Activated effector memory CD4-positive, alpha-beta T cell treated with anti-CD3 and anti-CD28 coated beads, Interleukin-2, amount 50 U/mL, for 16 hours (primary cell): ENCODE data around the gene CCND1.
"Not testable (repeated sequence)": the region's sequence is repeated elsewhere in the genome, so short reads cannot be mapped to it uniquely, and the experiment has no call there.

Experiments used
- DNase-seq: peaks from one replicate; pipeline ENCODE4 v3.0.0-alpha.2; 2020

Gene CCND1

DNA sequence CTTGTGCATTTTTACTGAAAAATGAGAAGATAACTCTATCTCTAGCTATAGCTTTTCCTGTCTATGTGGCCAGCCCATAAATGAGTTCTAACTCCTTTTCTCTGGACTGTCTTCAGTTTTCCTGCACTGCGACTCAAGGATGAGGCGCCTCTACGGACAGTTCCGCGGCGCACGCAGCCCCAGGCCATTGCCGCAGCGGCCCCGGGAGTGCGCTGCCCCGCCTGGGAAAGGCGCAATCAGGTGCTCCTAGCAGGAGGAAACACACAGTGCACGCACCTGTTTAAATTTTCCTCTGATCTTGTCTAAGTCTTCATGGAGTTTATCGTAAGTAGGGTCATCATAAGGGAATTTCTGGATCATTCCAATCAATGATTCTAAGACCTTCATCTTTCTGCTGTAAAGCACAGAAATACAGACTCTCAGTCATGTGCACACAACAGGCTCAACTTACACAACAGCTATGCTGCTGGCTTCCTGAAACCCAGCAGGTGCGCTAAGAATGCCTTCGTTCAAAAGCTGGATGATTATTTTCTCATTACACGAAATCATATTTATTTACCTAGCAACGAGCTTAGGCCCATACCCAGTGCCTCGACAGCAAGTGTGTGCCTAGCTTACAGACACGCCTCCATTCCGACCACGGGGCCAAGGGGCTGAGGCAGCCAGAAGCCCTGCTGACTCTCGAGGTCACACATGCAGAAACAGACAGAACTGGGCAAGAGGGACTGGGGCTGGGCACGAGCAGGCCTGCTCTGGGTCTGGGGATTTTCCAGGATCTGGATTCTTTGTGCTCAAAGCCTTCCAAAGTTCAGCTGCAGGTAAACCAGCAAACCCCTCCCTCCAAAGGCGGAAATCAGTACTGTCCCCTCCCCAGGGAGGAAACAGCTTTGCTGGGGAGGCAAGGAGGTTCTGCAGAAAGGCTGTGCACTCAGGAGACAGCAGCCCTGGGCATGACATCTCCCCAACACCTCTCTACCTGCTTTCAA, 27.0 kb downstream of the CCND1 start:
- peak; percentile 38 for DNase-seq

DNA sequence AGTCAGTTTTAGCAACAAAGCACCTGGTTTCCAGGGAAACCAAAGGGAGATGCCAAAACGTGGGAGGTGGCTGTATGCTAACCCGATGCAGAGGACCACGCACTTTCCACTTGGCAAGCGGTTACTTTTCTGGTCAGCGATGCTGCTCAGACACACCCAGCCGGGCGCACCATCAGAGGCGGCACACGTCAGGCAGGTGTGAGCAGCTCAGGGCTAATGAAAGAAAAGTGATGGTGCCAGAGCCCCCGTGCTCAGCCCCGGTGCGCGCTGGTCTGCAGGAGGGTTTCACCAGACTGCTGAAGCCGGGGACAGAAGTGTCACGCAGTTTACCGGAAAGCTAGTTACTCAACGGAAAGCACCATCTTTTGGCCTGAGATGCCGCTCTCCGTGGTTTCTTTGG, 28.5 kb downstream of the CCND1 start:
- no peak for DNase-seq

DNA sequence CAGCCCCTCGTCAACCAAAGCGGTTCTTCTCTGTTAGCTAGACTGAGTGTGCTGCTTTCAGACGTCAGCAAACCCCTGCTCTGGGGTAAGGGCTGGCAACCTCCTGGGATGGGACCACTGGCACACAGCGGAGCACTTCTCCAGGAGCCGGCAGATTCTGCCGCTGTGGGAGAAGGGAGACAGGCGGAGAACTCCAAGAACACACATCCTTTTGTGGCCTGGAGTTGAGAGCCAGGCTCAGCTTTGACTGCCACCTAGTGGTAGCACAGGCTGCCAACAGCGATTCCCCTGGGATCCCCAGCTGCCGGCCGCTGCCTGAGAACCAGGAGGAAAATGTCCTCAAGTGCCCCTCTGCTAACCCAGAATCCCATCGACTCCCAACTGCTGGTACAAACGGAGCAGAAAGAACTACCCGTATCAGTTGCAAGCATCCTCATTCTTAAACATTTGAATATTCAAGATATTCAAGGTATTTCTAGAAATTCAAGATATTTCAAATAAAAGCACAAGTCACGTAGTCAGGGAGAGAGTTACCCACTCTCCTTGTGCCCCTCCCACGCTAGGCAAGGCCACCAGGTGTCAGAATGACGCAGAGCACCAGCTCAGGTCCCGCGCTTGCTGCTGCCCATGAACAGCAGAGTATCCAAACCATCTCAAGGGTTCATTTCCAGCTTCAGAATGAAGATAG, 29.3 kb downstream of the CCND1 start:
- peak; percentile 87 for DNase-seq

DNA sequence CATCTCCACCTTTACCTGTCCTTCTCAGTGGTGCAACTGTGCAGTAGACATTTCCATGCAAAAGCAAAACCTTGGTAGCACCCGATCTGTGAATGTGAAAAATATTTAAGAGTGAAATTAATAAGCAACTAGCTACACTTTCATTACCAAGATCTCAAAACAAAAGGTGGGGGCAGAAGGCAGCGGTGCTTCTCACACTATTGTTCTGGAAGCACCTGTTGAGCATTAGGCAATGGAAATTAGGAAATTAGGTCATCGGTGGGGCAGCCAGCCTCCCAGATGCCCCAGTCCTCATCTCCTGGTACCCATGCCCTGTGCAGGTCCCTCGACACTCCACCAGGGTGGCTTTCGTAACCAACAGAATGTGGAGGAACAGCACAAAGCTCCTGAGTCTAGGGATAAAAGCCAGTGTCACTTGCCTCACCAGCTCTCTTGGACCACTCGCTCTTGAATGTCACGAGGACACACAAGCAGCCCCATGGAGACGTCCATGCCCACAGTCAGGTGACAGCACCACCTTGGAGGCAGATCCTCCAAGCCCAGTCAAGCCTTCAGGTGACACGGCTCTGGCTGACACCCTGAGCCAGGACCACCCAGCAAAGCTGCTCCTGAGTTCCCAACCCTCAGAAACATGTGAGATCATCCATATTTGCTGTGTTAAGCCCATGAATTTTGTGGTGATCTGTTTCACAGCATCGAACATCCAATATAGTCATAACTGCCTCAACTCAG, 30.9 kb downstream of the CCND1 start:
- no peak for DNase-seq

DNA sequence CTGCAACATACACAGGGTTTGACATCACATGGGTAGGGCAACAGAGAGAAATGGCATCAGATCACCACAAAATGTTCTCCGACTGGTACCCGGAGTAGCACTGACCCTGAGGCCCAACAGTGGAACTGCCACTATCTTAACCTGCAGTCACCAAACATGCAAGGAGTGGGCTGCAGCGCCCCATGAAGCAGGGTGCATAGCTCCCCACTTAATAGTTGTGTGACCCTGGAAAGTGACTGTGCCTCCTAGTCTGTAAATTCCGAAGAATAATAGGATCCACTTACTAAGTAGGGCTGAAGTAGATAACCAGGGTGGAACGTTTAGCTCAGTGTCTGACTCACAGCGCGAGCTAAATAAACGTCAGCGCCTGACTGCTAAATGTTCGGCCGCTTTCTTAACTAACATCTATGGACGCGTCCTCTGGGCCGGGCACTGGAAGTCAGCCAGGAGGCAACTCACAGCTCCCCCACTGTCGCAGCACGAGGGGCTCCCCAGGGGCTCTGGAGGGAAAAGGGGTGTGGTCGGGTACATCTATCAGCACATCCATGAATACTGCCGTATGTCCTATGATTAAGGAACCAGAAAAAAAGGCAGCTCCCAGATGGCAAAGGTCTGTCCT, 33.4 kb downstream of the CCND1 start:
- peak; percentile 68 for DNase-seq

DNA sequence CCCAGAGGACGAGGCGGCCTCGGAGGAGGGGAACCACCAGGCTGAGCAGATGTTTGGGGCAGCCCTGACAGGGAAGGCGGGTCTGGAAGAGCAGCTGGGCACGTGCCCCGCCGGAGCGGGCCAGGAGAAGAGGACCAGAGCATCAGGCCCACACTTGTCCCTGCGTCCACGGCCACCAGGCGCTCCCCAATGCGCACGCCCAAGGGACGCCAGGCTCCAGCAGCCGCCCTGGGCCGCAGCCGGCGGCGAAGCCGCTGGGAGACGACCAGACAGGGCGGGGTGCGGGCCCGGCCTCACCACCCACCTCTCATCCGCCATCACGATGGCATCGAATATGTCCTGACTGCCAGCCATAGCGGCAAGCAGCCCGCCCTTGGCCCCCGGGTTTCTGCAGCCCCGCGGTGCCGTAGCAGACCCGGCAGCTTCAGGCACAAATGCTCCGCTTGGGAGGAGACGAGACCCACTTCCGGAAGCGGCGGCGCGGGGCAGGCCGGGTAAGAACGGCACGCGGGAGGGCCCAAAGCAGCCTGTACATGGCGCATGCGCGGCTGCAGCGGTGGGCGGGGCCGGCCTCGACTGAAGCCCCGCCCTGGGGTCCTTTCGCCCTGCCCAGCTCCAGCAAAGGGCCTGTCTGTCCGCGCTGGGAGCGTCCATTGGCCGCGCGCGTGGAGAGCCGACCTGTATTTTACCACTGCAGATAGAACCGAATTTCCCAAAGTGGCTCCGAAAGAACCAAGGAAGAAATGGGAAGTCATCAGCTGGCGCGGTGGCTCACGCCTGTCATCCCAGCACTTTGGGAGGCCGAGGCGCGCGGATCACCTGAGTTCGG, 34.1 kb downstream of the CCND1 start, which contains the start of gene LTO1:
Gene LTO1 (minus strand): TSS at position 468 of the 829 bp plus-strand sequence. CDS start 114 bp downstream, at position 354.
- peak; percentile 98 for DNase-seq

DNA sequence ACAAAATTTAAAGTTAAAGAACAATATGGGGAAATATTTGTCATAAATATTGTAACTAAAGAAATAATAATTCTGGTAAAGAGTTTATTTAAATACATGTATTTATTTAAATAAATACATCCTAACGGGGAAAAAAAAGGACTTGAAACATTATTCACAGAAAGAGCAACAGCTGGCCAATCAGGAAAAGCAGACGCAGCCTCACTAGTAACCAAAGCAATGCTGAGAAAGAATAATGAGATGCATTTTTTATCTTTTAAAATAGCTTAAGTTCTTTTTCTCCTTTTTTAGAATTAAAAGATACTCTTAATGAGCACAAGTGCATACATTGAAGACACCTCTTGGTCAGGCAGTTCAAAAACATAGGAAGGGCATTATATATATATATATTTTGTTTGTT, 36.8 kb downstream of the CCND1 start:
- DNase-seq: no peak

DNA sequence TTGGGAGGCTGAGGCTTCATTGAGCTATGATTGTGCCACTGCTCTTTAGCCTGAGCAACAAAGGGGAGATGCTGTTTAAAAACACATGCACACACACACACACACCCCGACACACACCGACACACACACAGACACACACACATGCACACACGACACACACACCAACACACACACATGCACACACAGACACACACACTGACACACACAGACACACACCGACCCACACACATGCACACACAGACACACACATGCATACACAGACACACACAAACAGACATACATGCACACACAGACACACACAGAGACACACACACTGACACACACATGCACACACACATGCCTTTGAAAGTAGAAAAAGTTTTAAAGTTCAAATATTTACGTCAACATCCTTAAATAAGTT, 39.7 kb downstream of the CCND1 start:
- DNase-seq: no peak

DNA sequence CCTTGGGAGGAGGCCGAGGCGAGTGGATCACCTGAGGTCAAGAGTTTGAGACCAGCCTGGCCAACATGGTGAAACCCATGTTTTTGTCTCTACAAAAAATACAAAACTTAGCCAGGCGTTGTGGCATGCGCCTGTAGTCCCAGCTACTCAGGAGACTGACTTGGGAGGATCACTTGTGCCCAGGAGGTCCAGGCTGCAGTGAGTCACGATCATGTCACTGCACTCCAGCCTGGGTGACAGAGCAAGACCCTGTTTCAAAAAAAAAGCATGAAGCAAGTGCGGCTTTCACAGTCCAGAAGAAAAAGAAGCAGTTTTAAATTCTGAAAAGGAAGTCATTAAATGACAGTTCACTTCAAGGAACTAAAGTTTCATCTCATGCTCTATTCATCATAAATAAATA, 41.3 kb downstream of the CCND1 start:
- DNase-seq: no peak

DNA sequence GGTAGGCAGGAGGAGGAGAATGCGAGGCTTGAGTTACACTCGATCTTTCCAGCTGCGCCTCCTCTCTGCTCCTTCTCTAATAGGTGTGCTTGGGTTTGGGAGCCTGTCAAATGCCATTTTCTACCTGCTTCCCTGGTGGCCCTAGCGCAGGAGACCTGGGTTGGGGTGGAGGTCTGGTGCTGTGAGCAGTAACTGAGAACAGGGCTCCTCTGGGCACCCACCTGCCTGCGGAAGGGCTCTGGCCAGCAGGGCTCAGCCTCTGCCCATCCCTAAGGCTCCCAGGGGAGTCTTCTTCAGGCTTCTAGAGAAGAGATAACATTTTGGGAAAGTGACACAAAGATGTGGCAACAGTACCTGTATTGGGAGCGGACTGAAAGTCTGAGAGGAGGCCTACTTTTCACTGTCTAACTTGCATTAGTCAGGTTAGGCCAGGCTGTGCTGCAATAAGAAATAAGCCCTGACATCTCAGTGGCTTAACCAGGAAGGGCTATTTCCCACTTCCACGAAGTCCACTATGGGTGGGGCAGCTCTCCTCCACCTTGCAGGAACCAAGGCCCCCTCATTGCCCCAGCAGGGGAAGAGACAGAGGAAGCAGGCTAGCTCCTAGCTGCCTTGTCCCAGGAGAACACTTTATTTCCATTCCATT, 41.8 kb downstream of the CCND1 start:
- no peak for DNase-seq

DNA sequence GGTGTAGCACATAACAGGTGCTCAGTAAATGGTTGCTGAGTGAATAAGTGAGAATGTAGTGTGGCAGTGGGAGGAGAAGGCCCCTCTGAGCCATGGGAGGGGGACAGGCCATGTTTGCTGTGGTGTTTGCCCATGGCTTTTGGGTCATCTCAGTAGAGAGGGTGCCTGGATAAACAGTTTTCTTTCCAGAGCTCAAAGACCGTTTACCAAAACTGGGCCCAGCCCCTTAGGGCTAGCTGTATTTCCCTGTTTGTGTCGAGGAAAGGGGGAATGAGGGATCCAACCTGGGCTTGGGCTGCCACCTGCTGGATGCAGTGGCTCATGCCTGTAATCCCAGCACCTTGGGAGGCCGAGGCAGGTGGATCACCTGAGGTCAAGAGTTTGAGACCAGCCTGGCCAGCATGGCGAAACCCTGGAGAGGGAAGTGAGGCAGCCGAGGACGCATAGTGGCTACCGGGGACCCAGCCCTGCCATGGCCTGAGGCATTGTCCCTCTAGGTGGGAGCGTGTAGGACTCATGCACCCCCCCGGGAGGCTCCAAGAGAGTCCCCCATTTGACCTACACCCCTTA, 42.9 kb downstream of the CCND1 start:
- DNase-seq: no peak

DNA sequence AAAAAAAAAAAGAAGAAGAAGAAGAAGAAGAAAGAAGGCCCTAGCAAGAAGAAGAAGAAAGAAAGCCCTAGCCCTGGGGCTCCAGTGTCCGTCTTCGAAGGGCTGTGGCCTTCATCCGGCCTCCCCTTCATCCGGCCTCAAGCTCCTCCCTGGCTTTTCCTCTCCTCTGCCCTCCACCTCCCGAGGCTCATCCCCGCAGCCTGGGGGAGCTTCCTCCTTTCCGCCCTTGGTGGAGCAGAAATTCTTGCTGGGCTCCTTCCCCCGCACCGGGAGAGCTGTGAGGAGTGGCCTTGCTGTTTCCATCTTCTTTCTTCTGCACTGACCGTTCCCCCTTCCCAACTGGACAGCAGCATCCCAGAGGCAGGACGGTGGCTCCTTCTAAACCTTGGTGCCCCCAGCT, 43.7 kb downstream of the CCND1 start:
- DNase-seq: no peak

DNA sequence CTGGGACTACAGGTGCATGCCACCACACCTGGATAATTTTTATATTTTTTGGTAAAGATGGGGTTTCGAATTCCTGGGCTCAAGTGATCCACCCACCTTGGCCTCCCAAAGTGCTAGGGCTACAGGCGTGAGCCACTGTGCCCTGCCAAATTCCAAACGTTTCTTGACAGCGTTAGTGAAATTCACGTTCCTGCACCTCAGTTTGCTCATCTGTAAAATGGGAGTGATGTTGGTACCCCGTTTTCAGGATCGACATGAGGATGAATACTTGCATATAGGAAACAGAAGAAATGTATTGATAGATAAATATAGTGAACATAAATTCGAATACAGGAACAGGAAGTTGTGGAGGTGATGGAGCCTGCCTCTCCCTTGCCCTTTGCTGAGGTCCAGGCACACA, 44.4 kb downstream of the CCND1 start:
- DNase-seq: no peak

DNA sequence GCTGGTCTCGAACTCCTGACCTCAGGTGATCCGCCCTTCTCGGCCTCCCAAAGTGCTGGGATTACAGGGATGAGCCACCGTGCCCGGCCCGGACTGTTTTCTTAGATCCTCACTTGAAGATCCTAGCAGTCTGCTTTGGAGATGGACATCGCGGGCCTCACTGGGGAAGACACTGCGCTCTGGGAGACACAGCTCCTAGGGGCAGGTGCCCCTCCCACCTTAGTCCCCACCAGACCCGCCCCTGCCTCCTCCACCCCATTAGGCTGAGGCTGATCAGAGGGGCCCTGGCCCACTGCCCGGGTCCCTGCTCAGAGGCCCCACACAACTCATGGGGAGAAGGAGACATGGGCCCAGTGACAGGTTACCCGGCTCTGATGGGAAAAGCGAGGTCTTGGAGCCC, 45.5 kb downstream of the CCND1 start:
- no peak for DNase-seq

DNA sequence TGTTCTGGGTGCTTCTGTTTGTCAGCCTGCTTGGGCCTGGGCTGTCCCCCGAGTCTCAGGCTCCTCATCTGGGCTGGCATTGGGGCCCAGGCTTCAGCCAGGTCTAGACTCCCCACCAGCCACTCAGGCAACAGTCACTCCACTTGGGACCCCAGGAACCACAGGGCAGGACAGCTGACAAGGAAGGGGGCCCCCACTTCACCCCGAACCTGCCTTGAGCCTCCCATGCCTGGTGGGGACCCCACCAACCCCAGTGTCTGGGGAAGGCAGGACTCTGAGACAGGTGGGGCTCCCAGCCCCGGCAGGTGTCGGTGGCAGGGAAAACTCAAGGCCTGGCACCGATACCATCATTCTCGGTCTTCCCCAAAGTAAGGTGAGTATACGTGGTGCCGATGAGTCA, 45.9 kb downstream of the CCND1 start:
- DNase-seq: no peak

DNA sequence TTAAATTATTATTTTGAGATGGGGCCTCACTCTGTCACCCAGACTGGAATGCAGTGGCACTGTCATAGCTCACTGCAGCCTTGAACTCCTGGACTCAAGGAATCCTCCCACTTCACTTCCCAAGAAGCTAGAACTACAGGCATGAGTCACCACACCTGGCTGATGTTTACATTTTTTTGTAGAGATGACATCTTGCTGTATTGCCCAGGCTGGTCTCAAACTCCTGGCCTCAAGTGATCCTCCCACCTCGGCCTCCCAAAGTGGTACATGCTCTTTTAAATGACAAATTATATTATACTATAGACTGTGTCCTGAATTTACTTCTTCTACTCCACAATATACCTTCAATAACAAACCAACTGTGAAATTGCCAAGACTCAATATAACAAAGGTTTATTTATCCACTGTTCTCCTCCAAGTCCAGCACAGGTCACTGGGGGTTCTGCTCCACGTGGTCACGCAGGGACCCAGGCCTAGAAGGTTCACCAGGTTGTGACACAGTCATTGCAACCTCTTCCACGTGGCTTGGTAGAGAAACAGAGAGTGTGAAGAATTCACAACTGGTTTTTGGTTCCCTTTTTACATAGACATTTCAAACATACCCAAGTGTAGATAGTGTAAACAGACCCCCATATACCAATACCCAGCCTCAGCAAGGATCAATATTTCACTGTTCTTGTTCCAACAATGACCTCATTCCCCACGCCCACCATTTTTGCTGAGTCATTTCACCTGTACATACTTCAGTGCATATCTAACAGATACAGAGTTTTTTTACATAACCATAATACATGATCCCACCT, 47.2 kb downstream of the CCND1 start:
- not testable (repeated sequence) for DNase-seq

DNA sequence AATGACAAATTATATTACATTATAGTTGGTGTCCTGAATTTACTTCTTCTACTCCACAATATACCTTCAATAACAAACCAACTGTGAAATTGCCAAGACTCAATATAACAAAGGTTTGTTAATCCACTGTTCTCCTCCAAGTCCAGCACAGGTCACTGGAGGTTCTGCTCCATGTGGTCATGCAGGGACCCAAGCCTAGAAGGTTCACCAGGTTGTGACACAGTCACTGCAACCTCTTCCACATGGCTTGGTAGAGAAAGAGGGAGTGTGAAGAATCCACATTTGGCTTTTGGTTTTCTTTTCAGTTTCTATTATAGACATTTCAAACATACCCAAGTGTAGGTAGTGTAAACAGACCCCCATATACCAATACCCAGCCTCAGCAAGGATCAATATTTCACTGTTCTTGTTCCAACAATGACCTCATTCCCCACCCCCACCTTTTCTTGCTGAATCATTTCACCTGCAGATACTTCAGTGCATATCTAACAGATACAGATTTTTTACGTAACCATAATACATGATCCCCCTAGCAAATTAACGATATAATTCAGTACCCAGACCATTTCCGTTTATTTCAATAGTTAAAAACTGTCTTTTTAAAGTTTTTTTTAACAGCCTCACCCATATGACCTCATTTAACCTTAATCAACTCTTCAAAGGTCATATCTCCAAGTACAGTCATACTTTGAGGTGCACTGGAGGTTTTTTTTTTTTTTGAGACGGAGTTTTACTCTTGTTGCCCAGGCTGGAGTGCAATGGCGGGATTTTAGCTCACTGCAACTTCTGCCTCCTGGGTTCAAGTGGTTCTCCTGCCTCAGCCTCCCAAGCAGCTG, 48.7 kb downstream of the CCND1 start:
- no peak for DNase-seq

DNA sequence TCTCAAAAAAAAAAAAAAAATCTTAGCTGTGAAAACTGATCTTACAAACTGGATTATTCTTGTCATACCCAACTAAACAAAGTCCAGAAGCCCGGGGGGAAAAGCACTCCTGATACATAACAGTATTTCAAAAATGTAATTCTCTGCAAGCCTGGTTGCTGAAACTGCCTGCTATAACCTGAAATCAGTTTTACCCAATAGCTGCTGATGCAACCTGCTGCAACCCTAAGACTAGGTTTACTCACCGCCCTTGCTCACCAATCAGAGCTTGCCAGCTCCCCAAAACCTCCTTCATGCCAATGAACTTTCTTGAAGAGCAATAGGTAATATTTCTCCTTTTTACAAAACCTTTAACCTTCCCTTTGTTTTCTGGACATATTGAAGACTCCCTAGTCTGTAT, 50.5 kb downstream of the CCND1 start:
- no peak for DNase-seq

DNA sequence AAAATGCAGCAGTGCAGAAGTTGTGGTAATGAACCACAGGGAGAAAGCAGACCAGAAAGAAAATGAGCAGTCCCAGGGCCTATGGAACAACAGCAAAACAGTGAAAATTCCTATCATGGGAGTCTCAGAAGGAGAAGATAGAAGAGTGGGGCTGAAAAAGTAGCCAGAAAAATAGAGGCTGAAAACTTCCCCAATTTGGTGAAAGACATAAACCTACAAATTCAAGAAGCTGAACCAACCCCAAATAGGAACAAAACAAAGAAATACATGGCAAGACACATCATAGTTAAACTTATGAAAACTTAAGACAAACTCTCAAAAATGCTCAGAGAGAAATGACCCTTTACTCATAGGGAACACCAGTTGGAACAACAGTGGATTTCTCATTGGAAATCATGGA, 51.5 kb downstream of the CCND1 start:
- DNase-seq: no peak
